NCI-H187 treated with DMSO at 0.1 percent for 48 hours (cell line): ENCODE data around the gene SH3RF3.
A peak's percentile ranks its signal among the peaks of the same experiment; 100 is the strongest.
"Not testable (repeated sequence)": the region's sequence is repeated elsewhere in the genome, so short reads cannot be mapped to it uniquely, and the experiment has no call there.

Source experiments
- DNase-seq: peaks from one replicate; lab custom pipeline; 2025; lab: John Stamatoyannopoulos, UW

The SH3RF3 gene

GRCh38 chr2:109118321-109118720, 10.7 kb upstream of the SH3RF3 start:
- DNase-seq, result no peak

GRCh38 chr2:109120166-109120565, 8.8 kb upstream of the SH3RF3 start:
- no peak for DNase-seq

DNA sequence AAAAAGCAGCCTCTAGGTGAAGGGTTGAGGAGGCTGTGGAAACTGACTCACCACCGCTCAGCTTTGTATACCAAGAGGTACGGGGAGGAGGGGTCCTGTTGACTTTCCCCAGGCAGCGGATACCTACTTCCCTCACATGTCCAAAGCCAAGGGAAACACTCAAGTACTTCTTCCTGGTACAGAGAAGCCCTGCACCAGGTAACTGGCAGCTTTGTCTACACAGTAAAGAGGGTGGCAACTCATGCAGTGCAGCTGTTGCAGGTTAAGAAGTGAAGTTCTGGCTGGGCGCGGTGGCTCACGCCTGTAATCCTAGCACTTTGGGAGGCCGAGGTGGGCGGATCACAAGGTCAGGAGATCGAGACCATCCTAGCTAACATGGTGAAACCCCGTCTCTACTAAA, 8.3 kb upstream of the SH3RF3 start:
- not testable (repeated sequence) for DNase-seq

DNA sequence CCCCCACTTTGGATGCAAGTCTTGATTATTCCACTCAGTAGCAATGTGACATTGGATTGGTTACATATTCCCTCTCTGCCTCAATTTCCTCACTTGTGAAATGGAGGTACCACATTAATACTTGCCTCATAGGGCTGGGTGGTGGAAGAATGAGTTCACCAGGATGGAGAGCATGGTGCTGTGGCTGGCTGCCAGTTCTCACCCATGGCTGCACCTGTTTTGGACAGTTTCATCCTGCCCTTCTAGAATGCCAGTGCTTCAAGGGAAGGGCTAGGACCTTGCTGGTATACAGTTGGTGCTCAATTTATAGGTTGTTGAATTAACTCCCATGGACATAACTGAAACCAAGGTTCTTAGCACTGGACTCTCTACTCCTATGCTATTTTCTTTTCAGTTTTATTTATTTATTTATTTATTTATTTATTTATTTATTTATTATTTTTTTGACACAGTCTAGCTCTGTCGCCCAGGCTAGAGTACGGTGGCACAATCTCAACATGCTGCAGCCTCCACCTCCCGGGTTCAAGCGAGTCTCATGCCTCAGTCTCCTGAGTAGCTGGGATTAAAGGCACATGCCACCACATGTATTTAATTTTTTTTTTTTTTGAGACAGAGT, 5.3 kb upstream of the SH3RF3 start:
- no peak for DNase-seq

DNA sequence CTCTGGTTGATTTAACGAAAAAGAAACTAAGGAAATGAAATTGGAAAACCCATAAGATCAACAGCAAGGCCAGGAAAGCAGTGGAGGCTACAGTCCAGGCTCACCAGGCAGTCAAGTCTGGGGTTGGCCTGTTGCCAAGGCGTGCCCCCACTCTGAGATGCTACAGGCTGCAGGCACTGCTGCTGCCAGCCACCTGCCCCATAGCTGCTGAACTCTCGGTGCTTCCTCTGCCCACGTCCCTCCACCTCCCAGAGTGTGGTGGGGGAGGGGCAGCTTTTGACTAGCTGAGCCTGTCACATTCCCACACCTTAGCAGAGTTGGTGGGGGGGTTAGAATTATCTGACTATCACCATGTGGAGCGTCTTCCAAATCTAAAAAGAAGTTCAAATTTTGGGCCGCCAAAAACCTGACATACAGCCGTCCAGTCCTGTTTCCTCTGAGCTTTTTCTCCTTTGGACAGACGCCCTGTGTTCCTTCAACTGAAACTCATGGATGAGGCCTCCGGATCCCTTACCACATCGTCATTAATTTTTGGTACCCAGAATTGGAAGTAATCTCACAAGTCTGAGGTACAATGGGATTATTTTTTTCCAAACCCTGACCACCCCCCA, 3.9 kb upstream of the SH3RF3 start:
- DNase-seq, result no peak

DNA sequence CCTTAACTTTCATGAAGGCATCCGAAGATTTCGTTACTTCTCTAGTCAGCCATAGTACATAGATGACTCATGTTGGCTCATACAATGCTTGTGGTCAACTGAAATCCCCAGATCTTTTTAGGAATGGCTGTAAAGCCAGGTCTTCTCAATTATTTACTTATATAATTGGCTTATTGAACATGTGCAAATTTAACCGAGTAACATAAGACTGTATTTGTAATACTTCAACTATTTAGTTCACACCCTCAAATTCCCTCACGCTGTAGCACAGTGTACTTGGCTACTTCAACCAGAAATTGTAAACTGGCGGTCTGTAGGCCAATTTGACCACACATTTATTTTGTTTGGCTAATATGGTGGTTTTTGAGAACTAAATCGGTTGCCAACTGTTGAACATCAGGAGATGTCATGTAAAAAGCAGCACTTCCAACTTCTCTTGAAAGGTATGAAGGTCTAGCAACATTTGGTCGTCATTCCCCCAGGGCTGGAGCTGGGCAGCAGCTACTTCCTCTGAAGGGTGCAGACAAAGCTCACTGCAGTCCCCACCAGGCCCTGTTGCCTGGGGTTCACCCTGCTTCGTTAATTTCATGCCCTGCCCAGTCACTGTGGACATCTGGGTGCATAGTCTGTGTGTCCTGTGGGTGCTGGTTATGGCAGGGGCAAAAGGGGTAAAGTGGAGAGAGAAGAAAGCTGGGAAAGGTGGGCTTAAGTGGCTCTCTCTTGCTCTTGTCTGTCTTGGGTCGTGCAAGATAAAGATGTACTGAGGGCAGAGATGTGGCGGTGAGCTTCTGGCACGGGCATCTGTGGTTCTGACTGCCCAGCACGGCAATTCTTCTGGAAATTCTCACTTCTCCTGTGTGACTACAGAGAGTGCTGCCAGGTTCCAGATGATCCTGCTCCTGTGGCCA, 3.2 kb upstream of the SH3RF3 start:
- DNase-seq, result no peak

DNA sequence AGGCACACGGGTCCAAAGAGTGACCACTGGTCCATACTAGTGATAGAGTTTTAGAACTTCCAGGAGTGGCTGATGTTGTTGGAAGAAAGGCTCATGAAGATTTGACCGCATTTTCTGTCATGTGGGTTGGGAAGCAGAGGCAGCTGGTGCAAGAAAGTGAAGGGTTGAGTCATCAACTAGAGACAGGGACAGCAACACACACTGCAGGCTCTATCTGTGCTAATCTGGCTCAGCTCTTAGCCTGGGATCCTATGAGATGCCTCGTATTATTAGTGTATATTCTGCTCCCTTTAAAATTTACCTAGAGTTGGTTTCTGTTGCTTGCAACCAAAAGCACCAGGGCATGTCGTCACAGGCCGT, 2.5 kb upstream of the SH3RF3 start:
- no peak for DNase-seq

- no peak for DNase-seq
Observed at GRCh38 chr2:109127556-109127955, 1.4 kb upstream of the SH3RF3 start.

DNA sequence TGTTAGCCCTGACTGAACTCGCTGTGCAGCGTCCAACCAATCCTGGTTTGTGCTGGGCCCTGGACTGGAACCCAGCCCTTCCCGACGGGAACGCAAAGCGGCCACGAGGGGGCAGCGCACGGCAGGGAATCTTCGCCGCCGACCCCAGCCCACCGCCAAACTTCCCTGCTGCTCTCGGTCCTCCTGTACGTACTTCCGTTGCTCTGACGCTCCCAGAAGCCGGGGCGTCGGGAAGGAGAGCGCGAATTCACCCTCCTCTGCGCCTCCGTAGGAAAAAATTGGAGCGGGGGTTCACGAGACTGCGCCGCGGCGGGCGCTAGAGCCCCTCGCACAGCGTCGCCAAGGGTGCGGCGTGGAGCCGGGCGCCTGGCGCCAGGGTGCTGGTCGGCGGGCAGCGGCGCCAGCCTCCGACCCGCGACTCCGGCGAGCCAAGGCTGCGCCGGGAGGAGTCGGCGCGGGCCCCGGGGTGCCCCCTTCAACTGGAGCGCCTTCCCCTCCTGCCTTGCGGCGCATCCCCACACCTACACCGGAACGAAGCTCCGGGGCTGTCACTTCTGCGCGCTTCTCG, 873 bp upstream of the SH3RF3 start:
- DNase-seq, result peak; percentile 3

DNA sequence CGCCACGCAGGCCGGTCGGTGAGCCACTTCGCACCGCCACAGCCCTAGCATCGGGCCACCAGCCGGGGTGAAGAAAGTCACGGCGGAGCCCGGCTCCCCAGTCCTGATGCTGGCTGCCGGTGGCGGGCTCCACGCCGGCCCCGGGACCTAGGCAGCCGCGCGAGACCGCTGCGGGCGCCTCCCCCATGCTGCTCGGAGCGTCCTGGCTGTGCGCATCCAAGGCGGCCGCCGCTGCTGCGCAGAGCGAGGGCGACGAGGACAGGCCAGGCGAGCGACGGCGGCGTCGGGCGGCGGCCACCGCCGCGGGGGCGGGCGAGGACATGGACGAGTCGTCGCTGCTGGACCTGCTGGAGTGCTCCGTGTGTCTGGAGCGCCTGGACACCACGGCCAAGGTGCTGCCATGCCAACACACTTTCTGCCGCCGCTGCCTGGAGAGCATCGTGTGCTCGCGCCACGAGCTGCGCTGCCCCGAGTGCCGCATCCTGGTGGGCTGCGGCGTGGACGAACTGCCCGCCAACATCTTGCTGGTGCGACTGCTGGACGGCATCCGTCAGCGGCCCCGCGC, 433 bp downstream of the SH3RF3 start:
- no peak for DNase-seq

GRCh38 chr2:109129921-109130722, 1.1 kb downstream of the SH3RF3 start:
- no peak for DNase-seq

GRCh38 chr2:109130723-109130995, 1.7 kb downstream of the SH3RF3 start:
- no peak for DNase-seq

DNA sequence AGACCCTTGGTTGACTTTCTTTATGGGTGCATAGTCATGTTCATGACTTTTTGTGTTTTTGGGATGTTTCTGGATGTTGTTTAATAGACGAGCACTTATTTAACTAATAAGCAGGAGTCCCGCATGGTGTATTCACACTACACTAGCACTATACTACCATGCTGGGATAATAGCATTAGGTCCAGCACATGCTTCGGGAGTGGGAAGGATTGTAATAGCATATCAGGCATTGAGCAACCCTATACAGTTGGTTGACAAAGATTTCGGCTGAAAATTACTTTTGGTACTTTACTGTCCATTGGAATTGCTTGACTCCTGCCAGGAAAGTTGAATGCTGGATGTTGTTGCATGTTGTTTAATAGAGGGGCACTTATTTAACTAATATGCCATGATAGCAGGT, 2.8 kb downstream of the SH3RF3 start:
- no peak for DNase-seq

DNA sequence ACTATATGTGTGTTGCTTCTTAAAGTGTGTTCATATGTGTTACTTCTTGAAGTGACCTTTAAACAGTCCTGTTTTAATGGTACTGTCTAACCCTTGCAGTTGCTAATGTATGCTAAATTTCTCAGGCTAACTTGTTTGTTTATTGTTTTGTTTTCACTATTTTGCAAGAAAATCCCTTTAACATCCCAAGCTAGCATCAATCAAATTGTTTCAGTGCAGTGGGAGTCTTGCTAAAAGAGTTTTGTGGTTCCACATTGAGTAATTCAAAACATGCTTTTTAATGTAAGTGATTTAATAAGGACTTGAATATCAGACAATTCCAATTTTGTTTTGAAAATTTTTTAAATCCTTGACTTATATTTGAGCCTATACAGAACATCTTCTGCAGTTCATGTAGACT, 3.6 kb downstream of the SH3RF3 start:
- DNase-seq, result no peak

- DNase-seq, result no peak
Observed at GRCh38 chr2:109133746-109134145, 4.7 kb downstream of the SH3RF3 start.

GRCh38 chr2:109134741-109135358, 5.8 kb downstream of the SH3RF3 start:
- no peak for DNase-seq

DNA sequence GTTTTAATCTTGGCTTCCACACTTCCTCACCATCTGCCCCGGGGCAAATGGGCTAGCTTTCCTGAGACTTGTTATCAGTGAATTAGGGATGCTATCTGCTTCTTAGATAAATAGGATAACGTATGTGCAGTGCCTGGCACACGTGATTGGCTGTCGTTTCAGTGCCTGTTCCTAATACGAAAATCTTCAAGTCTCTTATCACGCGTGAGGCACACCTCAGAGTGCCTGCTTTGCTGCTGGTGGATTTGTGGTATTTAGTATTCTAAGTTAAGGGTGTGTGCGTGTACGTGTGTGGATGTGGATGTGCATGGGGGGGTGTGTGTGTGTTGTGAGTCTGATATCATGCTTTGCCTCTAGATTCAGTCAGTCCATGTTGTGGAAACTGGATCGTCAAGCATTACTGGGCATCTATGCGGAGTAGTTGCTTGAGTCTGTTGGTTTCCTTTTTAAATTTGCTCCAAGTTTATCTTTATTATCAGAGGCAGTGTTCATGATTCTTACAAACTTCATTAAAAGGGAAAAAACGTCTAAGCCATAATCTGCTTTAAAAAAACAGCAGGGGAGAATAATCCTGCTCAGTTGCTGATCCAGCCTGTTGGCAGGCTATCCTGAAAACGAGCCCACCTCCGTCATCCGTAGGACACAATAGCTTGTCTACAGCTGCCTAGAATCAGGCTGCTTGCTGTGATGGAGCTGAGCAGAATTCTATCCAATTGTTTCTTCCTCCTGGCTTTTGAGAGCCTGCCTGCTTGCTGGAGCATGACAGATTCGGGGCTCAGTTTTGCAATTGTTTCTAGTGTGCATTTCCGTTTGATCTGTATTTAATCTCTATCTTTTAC, 6.6 kb downstream of the SH3RF3 start:
- DNase-seq, result no peak

- DNase-seq, result no peak
Observed at GRCh38 chr2:109136542-109136941, 7.5 kb downstream of the SH3RF3 start.

- no peak for DNase-seq
Observed at GRCh38 chr2:109137616-109138015, 8.6 kb downstream of the SH3RF3 start.

DNA sequence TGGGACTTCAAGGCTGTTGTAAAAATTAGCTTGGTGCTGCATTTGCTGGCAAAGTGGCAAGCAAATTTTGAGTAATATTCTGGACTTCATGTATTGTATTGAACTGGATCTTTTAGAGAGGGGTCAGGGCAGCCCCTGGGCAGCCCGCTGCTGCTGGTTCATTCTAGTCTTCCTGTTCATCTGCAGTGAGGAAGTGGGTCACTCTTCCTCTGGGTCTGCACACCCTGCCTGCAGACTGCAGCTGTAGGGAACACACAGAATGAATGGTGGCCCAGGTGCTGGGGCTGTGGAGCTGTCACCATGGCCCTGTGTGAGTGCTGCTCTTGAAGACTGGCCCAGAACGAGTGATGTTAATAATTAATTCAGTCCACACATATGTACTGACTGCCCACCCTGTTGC, 9.4 kb downstream of the SH3RF3 start:
- DNase-seq, result no peak

GRCh38 chr2:109139002-109139401, 10.0 kb downstream of the SH3RF3 start:
- no peak for DNase-seq
